ENCODE measurements around the gene ADARB2.

ADARB2 gene

DNA sequence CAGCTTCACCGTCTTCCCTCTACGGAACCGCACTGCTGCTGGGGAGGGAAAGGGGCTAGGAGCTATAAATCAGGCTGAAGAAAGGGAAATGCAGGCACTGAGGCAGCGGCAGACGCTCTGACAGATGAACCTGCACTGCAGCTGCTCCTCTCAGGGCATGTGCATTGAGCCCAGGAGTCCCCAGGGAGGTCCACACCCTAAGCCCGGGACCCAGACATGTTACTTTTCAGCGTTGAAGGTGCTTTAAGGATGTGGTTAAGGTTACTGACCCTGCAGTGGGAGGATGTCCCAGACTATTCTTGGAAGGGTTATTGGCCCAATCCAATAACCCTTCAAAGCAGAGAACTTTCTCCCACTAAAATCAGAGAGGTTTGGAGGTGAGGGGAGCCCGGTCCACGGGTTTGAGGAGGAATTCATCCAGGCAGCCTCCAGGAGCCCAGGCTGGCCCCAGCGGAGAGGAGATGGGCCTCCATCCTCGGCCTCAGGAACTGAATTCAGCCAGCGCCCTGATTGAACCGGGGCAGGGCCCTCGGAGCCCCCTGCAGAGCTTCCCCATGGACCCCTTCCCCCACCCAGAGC lies 75.4 kb downstream of the ADARB2 start:
- no peak for DNase-seq (ENCODE audit: low read depth)

DNA sequence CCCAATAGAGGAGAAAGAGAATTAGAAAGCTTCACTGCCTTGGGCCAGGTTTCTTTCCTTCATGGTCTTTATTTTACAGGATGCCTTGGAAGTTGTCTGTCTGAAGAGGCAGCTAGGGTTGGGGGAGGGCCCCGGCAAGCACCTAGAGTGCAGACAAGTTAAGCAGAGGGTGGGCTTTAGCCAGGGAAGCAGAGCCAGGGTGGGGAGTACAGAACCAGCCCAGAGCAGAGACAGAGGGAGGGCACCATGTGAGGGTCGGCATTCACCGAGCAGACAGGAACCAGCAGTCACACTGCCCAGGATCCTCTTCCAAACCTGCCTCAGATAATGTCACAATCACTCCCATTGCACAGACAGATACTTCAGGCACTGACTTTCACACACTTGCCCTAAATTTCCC lies 75.9 kb downstream of the ADARB2 start:
- no peak for DNase-seq (ENCODE audit: low read depth)

DNA sequence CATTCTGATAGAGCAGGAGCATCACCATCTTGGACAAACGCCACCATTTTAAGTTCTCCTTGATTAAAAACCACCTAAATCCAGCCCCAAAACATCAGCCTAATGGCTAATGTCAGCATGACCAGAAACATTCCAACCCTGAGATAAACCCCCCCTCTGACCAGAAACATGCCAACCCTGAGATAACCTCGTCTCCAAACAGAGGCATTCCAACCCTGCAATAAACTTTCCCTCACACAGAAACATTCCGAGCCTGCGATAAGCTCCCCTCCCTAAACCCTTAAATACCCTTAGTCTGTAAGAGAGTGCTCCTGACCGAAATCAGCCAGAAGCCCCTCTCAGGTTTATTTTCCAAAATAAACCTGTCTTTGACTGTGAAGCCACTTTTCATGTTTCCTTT lies 76.5 kb downstream of the ADARB2 start:
- DNase-seq (ENCODE audit: low read depth), result no peak

DNA sequence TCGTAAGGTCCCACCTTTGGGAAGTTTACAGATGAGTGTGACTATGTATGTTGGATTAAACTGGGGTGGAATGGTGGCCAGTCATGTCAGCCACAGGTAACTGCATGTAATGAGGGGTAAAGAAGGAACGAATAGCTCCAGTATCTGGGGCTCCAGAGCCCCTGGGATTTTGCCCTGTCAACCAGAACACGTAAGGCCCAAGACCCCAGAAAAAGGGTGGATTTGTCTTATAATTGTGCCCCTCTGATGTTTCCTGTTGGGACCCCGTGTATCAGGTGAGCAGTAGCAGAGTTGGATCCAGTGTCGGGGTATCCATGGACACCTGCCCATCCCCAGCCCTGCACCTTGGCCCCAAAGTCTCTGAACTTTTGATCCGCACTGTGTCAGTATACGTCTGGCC lies 76.9 kb downstream of the ADARB2 start:
- DNase-seq (ENCODE audit: low read depth), result no peak

- DNase-seq (ENCODE audit: low read depth), result no peak
Measured at GRCh38 chr10:1659221-1659791, 78.0 kb downstream of the ADARB2 start.

- DNase-seq (ENCODE audit: low read depth), result no peak
Measured at GRCh38 chr10:1658658-1659057, 78.7 kb downstream of the ADARB2 start.

- DNase-seq (ENCODE audit: low read depth), result no peak
Measured at GRCh38 chr10:1657479-1657878, 79.8 kb downstream of the ADARB2 start.

GRCh38 chr10:1655367-1655766 lies 82.0 kb downstream of the ADARB2 start:
- DNase-seq (ENCODE audit: low read depth), result no peak

DNA sequence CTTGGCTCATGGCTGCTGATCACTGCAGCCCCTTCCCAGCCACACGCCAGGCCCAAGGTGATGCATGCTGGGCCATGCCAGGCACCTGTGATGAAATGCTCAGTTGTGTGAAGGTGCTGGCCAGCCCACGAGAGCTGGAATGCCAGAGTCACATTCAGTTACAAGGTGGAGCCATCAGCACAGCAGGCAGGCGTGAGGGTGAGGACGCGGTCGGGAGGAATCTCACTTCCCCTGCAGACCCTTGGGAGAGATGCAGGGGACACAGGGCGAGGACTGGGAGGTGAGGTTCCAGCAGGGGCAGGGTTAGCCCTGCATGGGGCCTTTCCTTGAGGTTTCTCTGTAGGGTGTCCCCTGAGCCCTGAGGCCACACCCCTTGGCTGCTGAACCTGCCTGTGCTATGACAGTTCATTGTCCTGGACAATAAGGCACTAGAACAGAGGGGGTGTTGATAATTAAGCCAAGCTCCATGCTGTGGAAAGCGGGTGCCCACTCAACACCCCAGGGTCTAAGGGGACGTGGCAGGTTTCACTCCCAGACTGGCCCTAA lies 82.4 kb downstream of the ADARB2 start:
- no peak for DNase-seq (ENCODE audit: low read depth)

- no peak for DNase-seq (ENCODE audit: low read depth)
Measured at GRCh38 chr10:1654247-1654646, 83.1 kb downstream of the ADARB2 start.

GRCh38 chr10:1653321-1653720 lies 84.0 kb downstream of the ADARB2 start:
- DNase-seq (ENCODE audit: low read depth), result no peak

DNA sequence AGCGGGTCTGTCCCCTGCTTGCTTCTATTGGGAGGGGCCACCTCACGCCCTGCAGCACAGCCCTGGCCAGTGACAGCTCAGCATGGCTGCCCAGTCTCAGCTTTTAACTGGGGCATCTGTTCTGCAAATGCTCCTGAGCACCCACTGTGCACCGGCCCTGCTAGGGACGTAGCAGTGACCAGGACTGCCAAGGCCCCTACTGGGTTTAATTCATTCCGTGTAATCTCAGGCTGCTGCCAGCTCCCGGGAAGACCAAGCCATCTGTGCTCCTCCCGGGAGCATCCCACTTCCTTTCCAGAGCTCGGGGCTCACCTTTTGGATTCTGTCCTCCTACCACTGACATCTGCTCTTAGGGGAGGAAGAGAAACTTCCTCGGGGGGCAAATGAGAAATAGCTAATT lies 85.2 kb downstream of the ADARB2 start:
- DNase-seq (ENCODE audit: low read depth), result no peak

DNA sequence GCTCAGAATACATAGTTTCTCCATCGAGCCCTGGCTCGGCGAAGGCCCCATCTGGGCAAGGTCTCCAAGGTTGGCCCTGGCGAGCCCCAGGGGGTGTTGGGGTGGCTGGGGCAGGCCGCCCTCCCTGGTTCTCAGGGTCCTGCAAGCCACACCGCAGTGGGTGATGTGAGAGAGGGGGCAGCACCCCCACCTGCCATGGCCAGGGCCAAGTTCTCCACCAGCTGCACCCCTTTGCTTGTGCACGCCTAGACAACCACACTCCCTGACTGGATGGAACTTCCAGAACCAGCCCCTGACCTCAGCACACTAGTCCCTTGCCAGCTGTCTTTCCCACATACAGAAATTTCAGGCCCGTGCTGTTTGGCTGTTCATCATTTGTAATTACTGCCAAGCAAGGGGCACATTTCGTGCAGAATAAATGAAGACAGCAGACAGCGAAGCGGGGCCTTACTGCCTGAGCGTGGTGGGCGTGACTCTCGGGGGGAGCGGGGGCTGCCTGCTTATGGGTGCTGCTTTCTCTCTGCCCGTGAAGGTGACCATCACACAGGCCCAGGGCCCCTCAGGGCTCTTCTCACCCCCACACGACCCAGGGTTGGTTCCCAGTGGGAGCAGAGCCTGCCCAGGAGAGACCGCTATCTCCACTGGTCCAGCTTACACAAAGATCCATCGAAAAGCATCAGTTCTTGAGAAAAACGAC lies 85.9 kb downstream of the ADARB2 start:
- no peak for DNase-seq (ENCODE audit: low read depth)

GRCh38 chr10:1650542-1651269 lies 86.6 kb downstream of the ADARB2 start:
- no peak for DNase-seq (ENCODE audit: low read depth)

DNA sequence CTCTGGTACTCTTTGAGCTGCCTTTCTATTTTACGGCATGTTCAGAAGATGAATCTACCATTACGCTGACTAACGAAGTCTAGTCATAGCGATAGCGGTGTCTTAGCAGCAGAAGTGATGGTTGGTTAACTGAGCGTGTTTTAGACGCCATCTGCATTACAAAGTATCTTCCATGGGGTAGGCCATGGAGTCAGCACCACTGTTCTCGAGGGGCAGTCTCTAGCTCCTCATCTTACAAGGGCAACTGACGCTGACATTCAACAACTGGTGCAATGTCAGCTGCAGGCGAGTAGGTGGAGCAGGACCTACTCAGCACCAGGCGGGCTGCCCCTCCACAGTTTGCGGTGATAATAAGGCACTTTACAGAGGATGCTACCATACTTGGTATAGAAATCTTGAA lies 88.7 kb downstream of the ADARB2 start:
- DNase-seq (ENCODE audit: low read depth), result no peak

DNA sequence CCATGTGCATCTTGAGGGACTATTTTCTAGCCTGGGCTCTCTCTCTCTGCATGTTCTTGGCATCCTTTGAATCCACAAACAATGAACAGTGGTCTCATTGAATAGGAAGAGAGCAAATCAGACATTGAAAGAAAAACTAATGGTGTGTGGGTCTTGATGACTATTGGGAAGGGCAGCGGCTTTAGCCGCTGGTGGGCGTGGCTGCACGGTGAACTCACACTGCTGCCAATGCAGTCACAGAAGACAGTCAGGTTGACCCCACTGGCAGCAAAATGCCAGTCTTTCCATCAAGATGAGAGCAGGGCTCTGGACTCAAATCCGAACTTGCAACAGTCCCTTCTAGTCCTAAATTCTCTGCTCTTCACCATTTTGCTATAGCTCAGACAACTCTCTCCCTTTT lies 91.0 kb downstream of the ADARB2 start:
- DNase-seq (ENCODE audit: low read depth), result no peak

DNA sequence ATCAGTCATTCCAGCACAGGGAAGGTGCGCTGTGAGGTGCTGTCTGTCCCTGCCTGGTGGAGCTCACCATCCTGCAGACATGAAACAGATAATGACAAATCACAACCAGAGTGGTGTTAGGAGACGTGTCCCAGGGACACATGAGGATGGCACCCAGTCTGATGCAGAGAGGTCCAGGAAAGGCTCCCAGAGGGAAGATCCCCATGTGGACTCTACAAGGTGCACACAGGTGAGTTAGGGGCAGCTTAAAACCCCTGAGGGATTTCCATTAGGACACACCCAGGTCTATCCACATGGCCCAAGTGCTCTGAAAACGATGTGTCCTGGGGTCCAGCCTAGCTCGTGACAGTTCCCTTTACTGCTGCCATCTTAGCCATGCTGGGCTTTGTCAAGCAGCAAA lies 91.4 kb downstream of the ADARB2 start:
- no peak for DNase-seq (ENCODE audit: low read depth)

- DNase-seq (ENCODE audit: low read depth), result no peak
Measured at GRCh38 chr10:1644191-1644711, 93.1 kb downstream of the ADARB2 start.

- no peak for DNase-seq (ENCODE audit: low read depth)
Measured at GRCh38 chr10:1643908-1644179, 93.5 kb downstream of the ADARB2 start.

GRCh38 chr10:1643161-1643907 lies 94.0 kb downstream of the ADARB2 start:
- DNase-seq (ENCODE audit: low read depth), result no peak

GRCh38 chr10:1642600-1643160 lies 94.6 kb downstream of the ADARB2 start:
- no peak for DNase-seq (ENCODE audit: low read depth)

GRCh38 chr10:1641402-1641801 lies 95.9 kb downstream of the ADARB2 start:
- DNase-seq (ENCODE audit: low read depth), result no peak

Data from stimulated activated CD8-positive, alpha-beta memory T cell treated with anti-CD3 and anti-CD28 coated beads, Interleukin-7, amount 100 ng/mL, for 24 hours (primary cell).